CD4-positive, alpha-beta T cell treated with Interleukin-4 for 1 hour (primary cell): ENCODE results near the gene CD93.

Source experiments
- DNase-seq, 2 donors: peaks; one replicate each; pipeline ENCODE4 v3.0.0-alpha.2; 2020 to 2022

The CD93 gene

DNA sequence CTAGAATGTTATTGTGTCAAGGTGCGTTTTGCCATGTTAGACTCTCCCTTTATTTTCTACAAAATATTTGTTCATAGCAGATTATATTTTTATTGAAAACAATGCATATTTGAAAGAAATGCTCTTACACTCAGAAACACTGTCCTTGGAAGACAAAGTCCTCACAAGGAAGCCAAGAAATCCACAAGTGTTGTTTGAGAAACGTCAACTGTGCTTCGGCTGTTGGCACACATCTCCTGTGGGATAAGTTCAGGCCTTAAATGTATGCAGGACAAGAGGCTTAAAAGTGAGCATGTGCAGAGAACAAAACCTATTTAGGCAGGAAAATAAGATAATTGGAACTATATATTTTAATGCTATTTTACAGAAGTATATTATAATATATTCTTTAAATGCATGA lies 27.1 kb downstream of the CD93 start:
- DNase-seq: no peak

DNA sequence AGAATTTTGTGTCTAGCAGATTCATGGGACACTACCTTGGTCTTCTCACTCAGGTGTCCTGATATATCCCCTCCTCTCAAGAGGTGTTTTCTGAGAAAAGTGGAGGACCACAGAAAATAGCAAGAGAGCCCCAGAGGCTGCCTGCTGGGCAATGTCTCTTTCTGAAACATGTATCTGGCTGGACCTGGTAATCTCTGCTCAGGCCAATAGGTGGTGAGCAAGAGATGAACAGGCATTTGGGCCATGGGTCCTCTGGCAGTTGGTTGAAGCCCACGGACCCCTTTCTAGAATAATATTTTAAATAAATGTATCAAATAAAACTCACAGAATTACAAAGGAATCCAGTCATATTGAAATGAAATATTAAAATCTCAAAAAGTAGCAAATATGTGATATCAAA lies 27.9 kb downstream of the CD93 start:
- DNase-seq: no peak

DNA sequence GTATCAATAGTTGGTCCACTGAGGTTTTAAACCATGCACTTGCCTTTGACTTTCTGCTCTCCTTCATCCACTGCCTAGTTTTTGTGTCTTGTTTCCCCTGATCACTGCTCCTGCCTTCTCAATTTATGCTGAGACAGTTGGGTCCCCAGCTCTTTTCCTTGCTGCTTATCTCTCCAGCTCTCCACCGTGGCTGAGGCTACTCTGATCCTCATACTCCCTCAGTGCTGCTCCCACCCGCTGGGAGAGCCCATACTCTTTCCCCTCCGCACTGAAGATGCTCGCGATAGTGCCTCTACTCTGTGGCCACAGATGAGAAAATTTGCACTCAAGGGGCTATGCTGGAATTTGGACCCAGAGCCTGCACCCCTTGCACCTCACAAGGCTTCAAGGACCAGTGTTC lies 33.2 kb downstream of the CD93 start:
- DNase-seq: no peak

DNA sequence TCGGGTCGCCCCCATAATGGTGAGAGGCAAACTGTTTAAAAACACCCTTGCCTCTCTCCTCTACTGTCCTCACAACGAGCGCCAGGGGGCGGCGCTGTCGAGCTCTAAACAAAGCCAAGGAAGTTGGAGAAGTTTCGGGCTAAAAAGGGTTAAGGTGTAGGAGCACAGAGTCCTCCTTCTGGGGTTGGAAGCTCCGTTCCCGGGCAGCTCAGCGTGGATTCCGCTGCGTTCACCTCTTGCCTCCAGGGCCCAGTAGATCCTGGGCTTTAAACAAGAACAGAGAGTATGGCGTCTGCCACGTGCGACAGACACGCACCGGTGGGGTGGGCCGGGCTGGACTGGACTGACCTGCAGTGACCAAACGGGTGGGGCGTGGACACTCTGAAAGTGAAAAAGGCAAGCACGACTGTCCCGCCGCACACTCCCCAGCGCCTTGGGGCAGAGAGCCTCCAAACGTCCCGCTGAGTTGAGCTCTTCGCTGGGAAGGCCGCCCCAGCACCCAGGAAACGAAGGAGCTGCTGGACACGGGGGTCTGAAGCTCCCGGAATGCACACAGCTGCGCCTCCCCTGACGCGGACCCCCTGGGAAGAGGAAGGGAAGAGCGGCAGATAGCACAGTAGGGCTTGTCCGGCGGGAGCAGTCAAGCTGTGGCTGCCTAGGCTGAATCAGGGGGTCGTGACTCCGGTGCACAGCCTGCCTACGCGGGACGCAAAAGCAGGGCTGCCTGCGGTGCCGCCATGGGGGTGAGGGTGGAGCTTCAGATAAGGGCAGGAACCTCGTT lies 35.1 kb downstream of the CD93 start:
- DNase-seq: peak; percentile 25 to 62

DNA sequence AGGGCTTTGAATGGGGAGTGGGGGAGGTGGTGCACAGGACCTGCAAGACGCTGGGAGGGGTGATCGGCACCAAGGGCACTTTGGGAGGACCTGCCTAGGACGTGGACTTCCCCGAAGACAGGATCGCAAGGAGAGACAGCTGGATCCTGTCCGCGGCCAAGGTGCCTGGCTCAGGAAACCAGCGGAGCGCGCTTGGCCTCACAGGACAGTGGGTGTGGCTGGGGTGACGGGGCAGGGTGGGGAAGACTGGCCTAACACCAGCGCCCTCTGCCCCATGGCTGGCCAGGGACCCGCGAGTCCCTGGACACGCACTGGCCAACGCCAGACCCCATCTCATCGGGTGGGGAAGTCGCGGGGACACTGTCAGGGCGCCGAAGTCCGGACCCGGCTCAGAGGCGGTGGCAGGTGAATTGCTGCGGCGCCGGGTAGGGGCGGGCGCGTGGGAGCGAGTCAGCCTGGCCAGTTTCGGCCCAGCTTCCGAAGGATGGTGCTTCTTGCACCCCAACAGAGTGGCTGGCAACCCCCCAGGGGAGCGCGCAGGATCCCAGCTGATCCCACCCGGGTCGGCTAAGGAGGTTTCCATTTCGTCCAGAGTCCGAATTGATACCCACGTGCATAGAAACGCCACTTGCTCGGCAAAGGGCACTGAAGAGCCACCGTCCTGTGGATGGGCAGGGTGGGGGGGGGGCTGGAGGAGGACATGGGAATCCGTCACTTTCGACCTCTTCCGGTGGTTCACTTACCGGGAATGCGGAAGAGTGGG lies 35.9 kb downstream of the CD93 start:
- DNase-seq: peak in 1 of 2 donors; percentile 33

DNA sequence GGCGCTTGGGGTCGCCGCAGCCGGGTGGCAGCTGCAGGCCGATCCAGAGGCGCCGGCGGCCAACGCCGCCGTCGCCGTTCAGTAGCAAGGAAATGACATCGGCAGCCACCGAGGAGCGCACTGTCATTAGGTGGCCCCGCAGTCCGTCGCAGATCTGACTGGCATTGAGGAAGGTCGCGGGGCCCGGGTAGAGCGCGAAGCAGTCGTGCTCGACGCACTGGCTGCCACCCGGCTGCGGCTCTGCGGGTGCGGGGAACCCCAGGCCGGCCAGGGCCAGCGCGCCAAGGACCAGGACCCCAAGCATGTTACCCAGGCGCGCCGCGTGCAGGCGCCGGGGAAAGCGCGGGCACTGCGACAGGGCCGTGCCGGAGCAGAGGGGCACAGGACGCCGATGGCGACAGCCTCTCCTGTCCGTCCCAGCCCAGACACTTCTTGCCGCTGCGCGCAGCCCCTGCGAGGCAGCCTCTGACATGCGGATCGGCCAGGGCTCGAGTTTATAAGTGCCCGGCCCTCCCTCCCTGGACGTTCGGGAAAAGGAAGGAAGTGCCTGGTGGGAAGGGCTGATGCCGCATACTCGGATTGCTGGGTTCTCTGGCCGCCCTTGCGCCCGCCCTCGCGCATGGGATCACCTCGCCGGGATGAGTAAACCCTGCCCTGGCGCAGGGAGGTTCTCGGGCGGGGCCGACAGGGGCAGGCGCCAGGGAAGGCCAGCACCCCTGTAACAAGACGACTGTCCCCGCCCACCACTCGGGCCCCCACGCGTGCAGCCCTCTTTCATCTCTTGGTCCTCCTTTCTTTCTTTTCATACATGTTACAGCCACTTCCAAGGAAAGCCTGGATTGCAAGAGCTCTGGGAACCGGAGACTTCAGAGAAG lies 36.7 kb downstream of the CD93 start, which contains the start of gene THBD:
THBD (minus strand) TSS at position 472 of the 875 bp plus-strand sequence; CDS start at position 304, 168 bp downstream.
- DNase-seq: peak in 1 of 2 donors; percentile 28

DNA sequence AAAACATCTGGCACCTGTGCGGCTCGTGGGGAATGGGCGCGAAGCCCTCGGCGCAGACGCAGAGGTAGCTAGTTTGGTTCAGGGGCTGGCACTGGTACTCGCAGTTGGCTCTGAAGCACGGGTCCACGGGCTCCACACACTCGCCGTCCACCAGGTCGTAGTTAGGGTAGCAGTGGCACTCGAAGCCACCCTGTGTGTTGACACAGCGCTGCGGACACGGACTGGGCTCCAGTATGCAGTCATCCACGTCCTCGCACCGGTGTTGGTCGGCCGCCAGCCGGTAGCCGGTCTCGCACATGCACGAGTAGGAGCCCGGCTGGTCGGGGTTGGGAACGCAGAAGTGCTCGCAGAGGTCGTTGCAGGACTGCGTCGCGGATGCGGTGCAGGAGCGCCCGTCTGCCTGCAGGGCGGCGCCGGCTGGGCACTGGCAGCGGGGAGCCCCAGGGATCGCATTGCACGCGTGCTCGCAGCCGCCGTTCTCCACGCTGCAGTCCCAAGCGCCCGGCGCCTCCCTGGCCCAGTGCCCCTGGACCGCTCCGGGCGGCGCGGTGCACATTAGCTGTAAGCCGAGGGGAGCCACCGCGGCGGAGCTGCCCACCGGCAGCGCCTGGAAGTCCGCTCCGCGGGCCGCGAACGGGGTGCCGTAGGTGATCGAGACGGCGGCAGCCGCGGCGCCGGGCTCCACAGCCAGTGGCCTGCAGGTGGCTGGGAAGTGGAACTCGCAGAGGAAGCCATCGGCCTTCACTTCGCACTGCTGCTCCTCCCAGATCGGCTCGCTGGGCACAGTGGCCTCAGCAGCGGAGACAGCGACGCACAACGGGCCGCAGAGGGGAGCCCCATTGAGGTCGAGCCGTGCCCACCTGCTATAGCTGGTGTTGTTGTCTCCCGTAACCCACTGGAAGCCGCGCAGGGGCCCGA lies 37.6 kb downstream of the CD93 start:
- DNase-seq: peak in 1 of 2 donors; percentile 57

DNA sequence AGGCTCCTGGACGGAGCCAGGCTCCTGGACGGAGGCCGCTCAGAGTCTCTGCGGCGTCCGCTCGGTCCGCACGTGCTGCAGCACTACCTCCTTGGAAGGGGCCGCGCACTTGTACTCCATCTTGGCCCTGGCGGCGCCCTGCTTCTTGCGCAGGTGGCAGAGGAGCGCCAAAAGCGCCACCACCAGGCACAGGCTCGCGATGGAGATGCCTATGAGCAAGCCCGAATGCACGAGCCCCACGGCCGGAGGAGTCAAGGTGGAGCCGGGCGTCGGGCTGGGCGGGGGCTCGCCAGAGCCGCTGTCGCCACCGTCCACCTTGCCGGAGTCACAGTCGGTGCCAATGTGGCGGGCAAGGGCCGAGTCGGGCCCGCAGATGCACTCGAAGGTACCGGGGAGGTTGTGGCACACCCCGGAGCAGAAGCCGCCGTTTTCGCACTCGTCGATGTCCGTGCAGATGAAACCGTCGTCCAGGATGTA lies 38.3 kb downstream of the CD93 start:
- DNase-seq: no peak

DNA sequence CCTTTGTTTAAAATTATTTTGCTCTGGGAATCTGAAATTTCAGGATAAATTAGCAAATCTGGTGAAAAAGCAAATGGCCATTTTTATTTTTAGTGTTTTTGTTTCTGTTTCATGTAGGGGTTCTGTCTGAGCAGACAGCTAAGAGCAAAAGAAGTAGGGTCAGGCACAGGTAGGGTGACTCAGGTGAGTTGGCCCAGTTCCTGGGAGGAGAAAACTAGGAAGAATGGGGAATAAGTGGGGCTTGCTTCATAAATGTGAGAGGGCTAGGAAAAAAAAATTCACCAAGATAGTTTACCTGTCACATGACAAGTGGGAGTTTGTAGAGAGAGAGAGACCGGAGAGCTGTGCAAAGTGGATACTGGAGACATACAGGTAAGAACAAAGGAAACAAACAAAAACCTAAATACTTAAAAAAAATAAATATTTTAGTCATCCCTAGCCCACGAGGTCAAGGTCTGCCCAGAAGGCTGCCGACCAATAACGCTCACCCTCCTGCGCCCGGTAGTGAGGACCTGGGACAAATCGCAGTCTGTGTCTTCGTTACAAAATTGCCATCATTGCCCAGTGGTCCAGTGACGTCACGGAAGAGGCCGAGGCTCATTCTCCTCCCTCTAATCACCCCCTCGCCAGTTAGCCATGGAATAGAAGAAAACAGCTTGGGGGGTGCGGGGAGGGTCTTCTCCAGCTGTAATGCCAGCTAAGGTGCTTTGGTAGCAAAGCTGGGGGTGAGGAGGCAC lies 39.0 kb downstream of the CD93 start:
- no peak for DNase-seq

DNA sequence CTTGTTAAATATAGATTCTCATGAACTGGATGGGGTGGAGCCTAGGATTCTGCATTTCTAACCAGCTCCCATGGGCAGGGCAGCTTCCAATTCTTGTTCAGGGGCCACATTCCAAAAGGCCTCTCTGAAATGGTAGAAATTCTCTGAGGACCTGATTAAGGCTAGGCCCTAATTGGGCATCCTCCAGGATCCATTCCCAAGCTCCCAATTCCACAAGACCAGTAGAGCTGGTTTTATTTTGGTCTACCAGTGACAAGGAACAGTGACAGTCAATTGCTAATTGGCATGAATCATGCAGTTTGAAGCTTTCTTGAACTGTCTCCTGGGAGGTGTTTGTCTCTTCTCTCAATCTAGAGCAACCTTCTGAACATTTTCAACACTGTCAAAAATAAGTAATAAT lies 39.7 kb downstream of the CD93 start:
- no peak for DNase-seq

DNA sequence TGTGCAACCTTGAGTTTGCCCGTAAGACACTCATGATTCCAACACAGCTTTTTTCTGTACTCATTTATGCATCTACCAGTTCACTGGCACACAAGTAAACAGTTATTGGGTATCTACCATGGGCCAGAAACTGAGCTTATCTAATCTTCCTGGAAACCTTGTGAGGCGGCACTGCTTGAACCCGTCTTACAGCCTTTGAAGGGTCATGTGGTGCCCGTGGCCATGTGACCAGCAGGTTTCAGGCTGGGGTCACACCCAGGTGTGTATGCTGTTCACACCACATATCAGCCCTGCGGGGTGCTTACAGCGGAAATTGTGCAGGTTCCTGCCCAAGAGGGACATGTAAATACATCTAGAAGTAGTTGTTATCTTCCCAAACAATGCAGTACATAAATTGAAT lies 42.7 kb downstream of the CD93 start:
- no peak for DNase-seq

DNA sequence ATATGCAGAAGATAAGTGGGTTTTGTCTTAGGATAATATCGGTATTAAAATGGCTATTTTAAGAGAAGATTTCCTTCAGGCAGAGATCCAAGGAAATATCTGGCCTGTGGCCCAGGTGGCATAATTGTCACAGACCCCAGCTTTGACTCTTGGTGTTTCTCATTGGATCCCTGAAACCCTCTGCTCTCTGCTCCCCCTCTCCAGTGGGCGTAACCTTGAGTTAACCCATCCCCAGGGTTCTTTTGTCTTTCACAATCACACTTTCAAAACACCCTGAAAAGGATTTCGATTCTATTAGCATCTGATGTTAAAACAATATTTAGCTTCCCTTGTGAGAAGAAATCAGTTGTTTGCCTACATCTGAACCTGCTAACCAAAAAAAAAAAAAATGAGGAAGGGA lies 43.9 kb downstream of the CD93 start:
- no peak for DNase-seq

DNA sequence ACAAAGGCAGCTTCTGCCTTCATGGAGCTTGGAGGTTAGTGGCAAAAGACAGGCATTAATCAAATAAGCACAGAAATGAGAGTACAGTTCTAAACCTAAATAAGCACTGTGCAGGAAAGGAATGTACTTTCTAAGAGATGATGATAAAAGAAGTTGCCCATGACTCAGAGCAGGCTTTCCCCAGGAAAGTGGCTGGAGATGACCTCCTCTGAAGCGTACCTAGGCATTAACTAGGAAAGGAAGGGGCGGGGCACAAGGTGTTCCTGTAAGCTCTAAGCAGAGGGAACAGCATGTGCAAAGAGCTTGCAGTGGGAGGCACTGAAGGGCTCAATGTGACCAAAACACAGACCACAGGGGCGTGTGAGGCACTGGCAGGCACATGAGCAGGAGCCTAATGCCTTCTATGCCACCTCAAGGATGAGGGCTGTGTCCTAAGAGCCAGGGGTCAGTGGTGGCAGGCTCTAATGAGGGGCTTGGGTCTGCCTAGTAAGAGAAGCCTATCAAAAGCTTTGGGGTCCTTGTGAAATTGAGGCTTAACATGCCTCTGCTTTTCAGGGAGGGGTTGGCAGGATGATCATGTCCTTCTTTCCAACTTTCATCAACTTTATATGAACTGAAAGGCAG lies 46.1 kb downstream of the CD93 start:
- DNase-seq: no peak

DNA sequence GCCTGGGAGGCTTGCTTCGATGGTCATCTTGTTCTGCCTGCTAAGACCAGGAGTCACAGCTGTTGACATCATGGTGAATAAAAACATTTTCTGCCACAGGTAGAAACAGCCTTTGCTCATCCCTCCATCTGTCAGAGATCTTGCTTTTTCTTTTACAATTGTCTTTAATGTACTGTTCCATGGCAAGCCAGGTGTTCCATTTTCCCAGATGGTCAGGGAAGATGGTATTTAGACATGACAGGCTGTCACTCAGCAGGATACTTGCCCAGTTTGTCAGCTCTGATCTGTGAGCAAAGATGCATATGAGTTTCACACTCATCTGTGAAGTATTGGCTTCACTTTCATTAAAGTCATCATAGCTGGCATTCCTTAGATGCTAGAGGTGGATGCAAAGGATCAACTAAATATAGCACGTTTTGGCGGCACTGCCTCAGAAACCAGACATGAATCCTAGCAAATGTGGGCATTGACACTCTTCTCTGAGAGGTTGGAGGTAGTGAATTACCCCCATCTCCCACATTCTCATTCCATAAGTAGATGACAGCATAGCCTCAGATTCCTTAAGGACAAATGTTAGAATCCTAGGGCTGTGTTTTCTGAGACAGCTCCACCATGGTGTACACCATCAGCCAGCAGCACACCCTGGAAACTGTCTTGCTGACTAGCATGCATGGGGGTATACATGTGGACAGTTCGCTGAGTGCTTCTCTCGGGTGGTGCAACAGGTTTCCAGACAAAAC lies 46.8 kb downstream of the CD93 start:
- no peak for DNase-seq

DNA sequence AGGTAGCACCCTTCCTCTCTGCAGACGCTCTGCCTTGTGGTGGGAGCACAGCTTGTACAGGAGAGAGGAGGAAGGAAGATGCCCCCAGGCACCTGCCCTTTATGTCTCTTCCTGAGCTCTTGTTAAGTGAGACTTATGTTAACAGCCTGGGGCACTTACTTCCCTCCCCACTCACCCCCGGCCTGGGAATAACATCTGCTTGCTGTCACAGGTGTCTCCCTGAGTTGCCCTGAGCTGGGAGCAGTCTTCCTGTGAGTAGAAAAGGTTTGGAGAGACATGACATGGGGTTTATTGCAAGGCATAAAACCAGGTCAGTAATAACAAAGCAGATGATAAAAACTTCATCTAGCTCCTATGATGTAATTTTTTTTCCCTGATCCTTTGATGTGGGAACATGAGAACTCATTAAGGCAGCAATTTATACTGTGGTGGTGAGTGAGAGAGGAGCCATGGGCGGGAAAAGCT lies 49.1 kb downstream of the CD93 start:
- DNase-seq: no peak

DNA sequence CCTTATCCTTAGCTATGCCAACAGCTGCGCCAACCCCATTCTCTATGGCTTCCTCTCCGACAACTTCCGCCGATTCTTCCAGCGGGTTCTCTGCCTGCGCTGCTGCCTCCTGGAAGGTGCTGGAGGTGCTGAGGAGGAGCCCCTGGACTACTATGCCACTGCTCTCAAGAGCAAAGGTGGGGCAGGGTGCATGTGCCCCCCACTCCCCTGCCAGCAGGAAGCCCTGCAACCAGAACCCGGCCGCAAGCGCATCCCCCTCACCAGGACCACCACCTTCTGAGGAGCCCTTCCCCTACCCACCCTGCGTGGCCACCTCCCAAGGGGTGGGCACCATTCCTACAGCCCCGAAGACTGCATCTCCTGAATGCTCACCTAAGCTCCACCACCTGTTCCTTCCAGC lies 49.8 kb downstream of the CD93 start:
- DNase-seq: no peak

DNA sequence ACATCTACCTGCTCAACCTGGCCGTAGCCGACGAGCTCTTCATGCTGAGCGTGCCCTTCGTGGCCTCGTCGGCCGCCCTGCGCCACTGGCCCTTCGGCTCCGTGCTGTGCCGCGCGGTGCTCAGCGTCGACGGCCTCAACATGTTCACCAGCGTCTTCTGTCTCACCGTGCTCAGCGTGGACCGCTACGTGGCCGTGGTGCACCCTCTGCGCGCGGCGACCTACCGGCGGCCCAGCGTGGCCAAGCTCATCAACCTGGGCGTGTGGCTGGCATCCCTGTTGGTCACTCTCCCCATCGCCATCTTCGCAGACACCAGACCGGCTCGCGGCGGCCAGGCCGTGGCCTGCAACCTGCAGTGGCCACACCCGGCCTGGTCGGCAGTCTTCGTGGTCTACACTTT lies 50.4 kb downstream of the CD93 start:
- no peak for DNase-seq

DNA sequence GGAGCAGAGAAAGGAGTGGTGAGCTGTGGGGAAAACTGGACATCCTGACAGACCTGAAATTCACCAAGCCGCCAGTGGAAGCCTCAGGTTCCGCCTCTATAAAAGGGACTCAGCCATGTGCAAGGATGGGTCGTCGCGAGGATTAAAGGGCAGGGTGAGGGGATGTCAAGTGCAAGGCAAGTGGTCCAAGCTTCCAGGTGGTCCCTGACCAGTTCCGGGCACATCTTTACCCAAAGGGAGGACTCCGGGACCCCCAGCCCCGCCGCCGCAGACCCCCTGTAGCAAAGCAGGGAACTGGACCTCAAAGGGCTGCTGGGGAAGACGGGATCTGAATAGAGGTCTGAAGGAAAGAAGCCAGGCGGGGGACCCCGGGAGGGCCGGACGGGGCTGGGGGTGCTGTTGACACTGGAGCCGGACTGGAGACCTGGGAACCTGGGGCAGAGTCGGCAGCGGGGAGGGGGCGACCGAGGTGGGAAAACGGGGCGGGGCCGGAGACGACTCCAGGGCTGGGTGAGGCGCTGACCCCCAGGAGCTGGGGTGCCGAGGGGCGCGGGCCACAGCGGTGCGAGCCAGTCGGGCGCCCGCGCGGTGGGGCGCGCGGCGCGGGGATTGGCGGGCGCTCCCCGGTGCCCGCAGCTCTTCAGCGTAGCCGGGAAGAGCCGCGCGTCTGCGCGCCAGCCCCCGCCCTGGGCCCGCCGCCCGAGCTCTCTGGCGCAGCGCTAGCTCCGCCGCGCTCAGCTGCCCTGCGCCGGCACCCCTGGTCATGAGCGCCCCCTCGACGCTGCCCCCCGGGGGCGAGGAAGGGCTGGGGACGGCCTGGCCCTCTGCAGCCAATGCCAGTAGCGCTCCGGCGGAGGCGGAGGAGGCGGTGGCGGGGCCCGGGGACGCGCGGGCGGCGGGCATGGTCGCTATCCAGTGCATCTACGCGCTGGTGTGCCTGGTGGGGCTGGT lies 51.1 kb downstream of the CD93 start, which contains the start of gene SSTR4:
SSTR4 (plus strand) TSS at position 592 of the 951 bp plus-strand sequence; CDS start at position 764, 172 bp downstream.
- no peak for DNase-seq

DNA sequence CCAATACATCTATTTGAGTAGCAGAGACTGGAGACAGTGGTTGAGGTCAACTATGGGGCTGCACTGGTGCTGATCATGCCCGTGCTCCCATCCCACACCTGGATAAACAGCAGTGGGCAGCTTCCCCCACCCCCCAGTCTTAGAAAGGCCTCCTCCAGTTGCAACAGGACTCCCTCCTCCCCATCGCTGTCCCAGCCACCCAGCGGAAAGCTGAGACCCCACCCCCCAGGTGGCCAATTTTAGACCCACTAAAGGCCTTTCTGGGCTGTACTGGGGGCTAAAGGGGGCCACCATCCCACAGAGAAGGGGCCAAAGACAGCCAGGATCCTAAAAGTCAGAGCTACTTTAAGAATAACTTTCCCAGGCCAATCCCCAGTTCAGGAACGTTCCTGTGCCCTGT lies 52.2 kb downstream of the CD93 start:
- DNase-seq: no peak
